ENCODE measurements around the gene PRRT1. TPM values are rescaled to one million over a fixed set of nuclear protein-coding genes. Genes with fewer than 3 reads are reported as not detected.
"Not testable (repeated sequence)": the region's sequence is repeated elsewhere in the genome, so short reads cannot be mapped to it uniquely, and the experiment has no call there.

The PRRT1 gene
- total RNA-seq (2014; rRNA removed; shearing (Covaris generic)), result 0.14 TPM in 1 of 2 replicates, not detected in the other

DNA sequence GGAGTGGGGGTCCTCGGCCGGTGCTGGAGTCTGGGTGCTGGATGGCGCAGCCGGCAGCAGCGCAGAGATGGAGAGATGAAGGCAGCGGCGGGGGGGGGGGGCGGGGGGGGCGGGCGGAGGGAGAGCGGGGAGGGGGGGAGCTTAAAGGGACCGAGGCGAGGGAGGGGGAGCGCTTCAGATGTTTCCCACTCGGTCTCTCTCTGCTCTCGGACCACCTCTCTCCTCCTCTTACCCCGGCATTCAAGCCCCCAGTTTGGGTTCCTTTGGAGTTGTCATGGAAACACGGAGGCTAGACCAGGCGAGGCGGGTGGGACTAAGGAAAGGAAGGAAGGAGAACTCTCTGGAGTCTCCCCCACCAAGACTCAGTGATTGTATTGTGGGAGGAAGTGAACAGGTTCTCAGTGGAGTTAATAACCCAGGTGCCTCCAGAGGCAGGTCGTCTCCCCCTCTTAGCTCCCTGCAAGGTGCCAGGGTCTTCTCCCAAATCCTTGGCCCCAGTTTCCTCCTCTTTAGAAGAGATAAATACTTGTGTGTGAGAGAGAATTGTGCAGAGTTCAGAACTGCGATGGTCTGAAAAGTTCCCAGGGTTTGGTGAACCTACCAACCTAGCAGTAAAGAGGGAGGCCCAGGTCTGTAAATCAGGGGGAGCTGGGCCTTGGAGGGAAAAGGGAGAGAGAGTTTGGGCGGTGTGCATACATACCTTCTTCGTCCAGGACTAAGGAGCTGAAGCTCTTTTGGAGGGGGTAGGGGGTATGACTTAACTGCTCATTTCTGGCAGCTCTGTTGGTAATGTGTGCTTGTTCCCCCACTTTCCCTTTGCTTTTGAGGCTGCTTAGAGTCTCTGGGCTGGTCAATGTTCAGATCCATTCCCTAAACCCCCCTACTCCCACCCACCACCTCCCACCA is at the start of gene PRRT1:
Gene PRRT1, minus strand, starts transcription at position 77 of the 906 bp plus-strand sequence. CDS start 112 bp downstream, outside the sequence.
- H3K27me3 ChIP-seq (ENCODE audit: control insufficient read depth, insufficient read depth, low read length), result peaks cover 48% of the 10 kb centered on the region
- peak within 1 kb of the TSS; percentile 80 for H3K4me3 ChIP-seq (ENCODE audit: insufficient read depth, low read depth, low read length)
- H3K36me3 ChIP-seq (replicated peaks; ENCODE audit: control insufficient read depth, insufficient read depth, low read length), result peaks cover 5% of the 10 kb centered on the region
- peak; percentile 69 for DNase-seq

DNA sequence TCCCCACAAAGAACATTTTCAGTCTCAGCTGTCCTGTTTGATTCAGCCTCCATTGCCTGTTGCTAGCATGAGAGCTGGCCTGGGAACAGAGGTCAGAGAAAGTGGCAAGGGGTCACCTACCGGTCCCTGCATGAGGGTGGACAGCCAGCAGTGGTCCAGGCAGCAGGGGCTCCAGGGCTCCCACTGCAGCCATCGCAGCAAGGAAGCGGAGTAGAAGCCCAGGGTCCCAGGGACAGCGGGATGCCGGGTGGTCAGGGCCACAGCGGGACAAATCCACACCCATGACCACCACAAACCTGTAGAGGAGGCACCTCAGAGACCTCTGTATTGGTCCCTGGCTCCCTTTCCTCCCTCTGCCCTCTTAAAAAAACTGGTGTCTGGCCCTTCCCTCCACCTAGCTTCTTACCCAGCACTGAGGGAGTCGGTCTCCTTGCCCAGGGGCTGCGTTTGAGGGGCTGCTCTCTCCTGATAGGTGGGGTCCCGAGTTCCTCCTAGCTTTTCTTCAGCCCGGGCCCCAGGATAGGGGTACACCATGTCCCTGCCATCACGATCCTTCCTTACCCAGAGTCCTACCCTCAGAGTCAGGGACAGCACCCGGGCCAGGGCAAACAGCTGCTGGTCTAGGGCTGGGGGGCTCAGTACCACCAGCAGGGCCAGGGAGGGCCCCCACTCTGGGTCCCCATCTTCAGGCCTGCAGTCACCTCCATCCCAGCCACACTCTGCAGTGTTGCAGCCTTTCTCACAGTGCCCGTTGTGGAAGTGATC is 49.2 kb upstream of the PRRT1 start:
- H3K27me3 ChIP-seq (ENCODE audit: control insufficient read depth, insufficient read depth, low read length), result peaks cover 2% of the 10 kb centered on the region; the same call in 1 of the 2 replicates
- H3K4me3 ChIP-seq (ENCODE audit: insufficient read depth, low read depth, low read length), result no peak overlapping the region
- H3K36me3 ChIP-seq (replicated peaks; ENCODE audit: control insufficient read depth, insufficient read depth, low read length), result no peaks in the 10 kb centered on the region
- DNase-seq, result no peak

DNA sequence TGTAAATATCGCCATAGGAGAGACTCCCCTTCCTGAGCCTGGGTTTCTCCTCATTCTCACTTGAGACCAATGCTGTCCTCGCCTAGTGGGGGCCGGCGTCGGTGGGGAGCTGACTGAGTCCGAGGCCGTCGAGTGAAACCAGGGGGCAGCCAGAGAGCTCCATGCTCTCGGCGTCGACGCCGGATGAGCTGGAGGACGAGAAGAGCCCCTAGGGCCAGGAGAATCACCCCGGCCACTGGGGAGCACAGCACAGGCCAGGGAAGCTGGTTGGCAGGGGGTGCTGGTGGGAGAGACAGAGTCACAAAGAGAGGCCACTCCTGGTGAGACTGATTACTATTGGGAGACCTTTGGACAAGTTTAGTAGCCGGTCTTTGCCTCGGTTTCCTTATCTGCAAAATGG is 47.1 kb upstream of the PRRT1 start:
- no peak overlapping the region for H3K4me3 ChIP-seq (ENCODE audit: insufficient read depth, low read depth, low read length)
- DNase-seq, result no peak
- H3K36me3 ChIP-seq (replicated peaks; ENCODE audit: control insufficient read depth, insufficient read depth, low read length), result no peaks in the 10 kb centered on the region
- H3K27me3 ChIP-seq (ENCODE audit: control insufficient read depth, insufficient read depth, low read length), result no peaks in the 10 kb centered on the region; the same call in 1 of the 2 replicates

DNA sequence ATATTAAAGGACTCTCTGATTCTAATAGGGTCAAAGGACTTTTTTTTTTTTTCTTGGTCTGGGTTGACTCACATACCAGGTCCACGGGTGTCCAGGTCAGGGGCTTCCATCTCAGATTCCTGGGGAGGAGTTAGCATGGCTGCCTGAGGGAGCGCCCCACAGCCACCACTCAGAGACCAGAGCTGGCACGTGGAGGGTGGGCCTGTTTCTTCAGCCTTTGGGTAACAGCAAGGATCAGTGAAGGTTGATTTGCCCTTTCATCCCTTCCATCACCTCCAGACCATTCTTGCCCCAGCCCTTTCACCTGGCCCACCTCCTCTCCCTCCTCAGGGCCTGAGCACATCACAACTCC is 46.6 kb upstream of the PRRT1 start:
- Histone ChIP-seq H3K4me3 (ENCODE audit: insufficient read depth, low read depth, low read length) (no peak overlapping the region), H3K27me3 (ENCODE audit: control insufficient read depth, insufficient read depth, low read length) (no peaks in the 10 kb centered on the region; the same call in 1 of the 2 replicates), H3K36me3 (replicated peaks; ENCODE audit: control insufficient read depth, insufficient read depth, low read length) (no peaks in the 10 kb centered on the region)
- DNase-seq, result no peak

DNA sequence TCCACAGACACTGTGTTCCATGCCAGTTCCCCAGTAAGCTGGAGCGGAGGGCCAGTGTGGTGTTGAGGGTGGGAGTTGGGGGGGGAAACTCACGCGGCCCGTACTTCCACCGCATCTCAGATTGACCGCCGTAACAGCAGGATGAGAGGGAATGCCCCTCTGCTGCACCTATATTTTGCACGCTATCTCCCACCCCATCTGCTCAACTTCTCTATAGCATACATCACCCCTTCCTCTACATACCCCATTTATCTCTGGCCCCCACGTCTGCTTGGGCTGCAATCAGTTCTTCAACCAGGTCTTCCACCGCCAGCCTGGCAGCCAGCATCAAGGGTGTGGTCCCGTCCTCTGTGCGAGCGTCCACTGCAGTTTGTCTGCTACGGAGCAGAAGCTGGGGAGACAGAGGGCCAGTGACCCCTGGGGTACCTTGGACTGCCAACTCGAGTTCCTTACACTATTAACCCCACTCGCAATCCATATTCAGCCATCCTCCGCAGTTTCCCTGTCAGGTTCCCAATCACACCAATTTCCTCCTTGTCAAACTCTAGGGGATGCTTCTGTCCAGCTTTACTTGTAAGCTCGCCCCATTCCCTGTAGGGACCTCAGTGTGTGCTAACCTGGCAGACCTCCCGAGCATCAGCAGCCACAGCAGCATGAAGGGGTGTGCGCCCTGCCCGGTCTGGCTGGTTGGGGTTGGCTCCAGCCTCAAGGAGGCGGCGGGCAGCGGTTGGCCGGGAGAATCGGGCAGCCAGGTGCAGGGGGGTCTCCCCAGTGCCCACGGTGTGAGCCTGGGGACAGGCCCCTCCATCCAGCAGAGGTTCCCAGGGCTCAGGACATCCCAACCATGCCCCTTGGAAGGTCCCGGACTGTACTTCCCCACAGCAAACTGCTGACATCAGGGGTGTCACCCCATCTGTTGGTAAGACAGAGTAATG is 45.2 kb upstream of the PRRT1 start:
- Histone ChIP-seq H3K27me3 (ENCODE audit: control insufficient read depth, insufficient read depth, low read length) (no peaks in the 10 kb centered on the region; the same call in 1 of the 2 replicates), H3K36me3 (replicated peaks; ENCODE audit: control insufficient read depth, insufficient read depth, low read length) (no peaks in the 10 kb centered on the region), H3K4me3 (ENCODE audit: insufficient read depth, low read depth, low read length) (peak overlapping the region; percentile 92)
- DNase-seq, result peak; percentile 56

DNA sequence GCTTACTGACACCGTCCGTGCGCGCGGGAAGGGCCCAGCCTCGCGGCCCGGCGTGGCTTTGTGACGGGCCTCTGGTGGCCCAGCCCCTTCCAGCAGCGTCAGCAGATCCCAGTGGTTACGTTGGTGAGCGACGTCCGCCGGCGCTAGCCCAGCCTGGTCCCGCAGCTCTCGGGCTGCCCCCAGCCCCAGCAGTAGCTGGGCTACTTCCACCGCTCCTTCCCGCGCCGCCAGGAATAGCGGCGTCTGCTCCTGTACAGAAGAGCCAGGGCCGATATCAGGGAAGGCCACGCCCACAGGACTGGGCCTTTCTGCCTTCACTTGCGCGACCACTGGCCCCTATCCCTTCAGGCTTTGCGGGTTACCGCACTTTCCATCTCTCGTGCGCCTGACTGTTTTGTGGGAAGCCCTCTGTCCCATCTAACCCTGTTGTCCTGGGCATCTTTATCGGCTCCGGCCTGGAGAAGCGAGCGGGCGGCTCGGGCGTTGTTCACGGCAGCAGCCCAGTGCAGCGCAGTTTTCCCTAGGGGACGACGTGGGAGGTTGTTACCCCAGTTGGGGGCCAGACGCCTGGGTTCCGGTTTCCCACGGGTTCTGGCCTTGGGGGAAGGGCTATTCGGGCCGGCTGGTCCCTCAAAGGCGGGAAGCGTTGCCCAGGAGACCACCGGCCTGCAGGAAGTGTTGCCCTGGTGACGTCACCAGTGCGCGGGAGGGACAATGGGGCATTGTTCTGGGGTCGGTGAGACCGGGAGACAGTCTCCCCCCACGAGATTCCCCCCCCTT is 44.4 kb upstream of the PRRT1 start:
- H3K27me3 ChIP-seq (ENCODE audit: control insufficient read depth, insufficient read depth, low read length), result no peaks in the 10 kb centered on the region
- H3K4me3 ChIP-seq (ENCODE audit: insufficient read depth, low read depth, low read length), result peak overlapping the region; percentile 92
- peak; percentile 90 for DNase-seq
- no peaks in the 10 kb centered on the region for H3K36me3 ChIP-seq (replicated peaks; ENCODE audit: control insufficient read depth, insufficient read depth, low read length)

DNA sequence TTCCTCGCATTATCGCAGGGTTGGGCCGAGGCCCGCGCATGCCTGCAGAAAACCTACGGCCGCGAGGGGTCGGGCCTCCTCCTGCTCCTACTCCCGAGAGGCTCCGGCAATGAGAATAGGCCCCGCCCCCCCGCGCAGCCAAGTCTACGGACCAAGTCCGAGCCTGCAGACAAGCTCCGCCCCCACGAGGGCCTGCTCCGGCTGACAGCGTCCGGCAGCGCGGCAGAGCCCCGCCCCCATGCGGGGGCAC is 43.8 kb upstream of the PRRT1 start:
- Histone ChIP-seq H3K36me3 (replicated peaks; ENCODE audit: control insufficient read depth, insufficient read depth, low read length) (no peaks in the 10 kb centered on the region), H3K4me3 (ENCODE audit: insufficient read depth, low read depth, low read length) (peak overlapping the region; percentile 92), H3K27me3 (ENCODE audit: control insufficient read depth, insufficient read depth, low read length) (no peaks in the 10 kb centered on the region)
- DNase-seq, result peak; percentile 98

DNA sequence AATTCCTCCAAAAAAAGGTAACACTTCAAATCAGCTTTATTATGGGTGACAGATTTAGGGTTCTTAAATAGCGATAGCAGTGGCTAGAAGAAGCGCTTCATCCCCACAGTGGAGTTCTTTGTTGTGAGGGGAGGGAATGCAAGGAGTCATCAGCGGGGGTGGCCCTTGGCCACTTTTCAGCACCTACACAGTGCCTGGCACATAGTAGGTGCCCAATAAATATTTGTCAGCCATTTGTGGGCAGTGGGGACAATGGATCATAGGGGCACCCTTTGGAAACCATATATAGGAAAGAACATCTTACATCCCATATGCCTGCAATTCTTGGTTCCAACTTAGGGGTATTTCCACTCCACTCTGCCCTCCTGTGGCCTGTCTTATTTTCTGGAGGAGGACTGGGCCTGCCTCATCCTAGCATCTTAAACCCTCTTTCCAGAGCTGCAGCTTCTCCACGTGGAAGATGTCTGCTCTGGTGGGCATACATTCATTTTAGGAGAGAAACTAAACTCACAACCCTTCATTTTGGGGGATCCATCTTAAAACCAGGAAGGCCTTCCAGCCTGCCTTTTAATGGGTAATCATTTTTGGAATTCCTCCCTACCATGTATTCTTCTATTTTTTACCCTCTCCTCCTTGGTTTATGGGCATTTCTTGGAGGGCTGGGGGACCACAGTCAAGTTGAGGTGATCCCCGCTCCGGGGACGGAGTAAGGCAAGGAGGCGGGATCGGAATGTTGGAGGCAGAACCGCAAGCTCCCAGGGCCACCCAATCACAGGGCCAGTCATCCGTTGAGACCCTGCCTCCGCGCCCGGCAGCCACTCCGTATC is 43.3 kb upstream of the PRRT1 start:
- Histone ChIP-seq H3K36me3 (replicated peaks; ENCODE audit: control insufficient read depth, insufficient read depth, low read length) (no peaks in the 10 kb centered on the region), H3K4me3 (ENCODE audit: insufficient read depth, low read depth, low read length) (peak overlapping the region; percentile 49), H3K27me3 (ENCODE audit: control insufficient read depth, insufficient read depth, low read length) (no peaks in the 10 kb centered on the region)
- DNase-seq, result no peak

DNA sequence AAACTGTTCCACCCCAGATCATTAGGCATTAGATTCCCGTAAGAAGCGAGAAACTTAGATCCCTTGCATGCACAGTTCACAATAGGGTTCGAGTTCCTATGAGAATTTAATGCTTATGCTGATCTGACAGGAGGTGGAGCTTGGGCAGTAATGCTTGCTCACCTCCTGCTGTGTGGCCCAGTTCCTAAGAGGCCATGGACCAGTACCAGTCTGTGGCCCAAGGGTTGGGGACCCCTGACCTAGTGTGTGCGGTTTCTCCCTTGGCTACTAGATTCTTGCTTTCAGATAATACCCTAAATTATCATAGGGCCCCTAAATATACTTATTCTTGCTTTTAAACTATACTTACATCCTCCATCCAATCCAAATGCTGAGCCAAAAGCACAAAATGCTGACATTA is 42.6 kb upstream of the PRRT1 start:
- DNase-seq, result no peak
- no peaks in the 10 kb centered on the region for H3K36me3 ChIP-seq (replicated peaks; ENCODE audit: control insufficient read depth, insufficient read depth, low read length)
- H3K27me3 ChIP-seq (ENCODE audit: control insufficient read depth, insufficient read depth, low read length), result no peaks in the 10 kb centered on the region
- H3K4me3 ChIP-seq (ENCODE audit: insufficient read depth, low read depth, low read length), result no peak overlapping the region

DNA sequence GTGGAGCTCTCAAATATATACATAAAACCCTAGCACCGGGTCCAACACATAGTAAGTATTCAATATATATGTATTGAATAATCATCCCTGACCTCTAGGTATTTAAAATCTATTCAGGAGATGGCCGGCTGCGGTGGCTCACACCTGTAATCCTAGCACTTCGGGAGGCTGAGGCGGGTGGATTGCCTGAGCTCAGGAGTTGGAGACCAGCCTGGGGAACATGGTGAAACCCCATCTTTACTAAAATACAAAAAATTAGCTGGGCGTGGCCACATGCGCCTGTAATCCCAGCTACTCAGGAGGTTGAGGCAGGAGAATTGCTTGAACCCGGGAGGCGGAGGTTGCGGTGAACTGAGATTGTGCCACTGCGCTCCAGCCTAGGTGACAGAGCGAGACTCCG is 41.4 kb upstream of the PRRT1 start:
- H3K4me3 ChIP-seq (ENCODE audit: insufficient read depth, low read depth, low read length), result peak overlapping the region; percentile 26; the same call in 1 of the 2 replicates
- not testable (repeated sequence) for H3K27me3 ChIP-seq (ENCODE audit: control insufficient read depth, insufficient read depth, low read length); H3K36me3 ChIP-seq (replicated peaks; ENCODE audit: control insufficient read depth, insufficient read depth, low read length); DNase-seq

DNA sequence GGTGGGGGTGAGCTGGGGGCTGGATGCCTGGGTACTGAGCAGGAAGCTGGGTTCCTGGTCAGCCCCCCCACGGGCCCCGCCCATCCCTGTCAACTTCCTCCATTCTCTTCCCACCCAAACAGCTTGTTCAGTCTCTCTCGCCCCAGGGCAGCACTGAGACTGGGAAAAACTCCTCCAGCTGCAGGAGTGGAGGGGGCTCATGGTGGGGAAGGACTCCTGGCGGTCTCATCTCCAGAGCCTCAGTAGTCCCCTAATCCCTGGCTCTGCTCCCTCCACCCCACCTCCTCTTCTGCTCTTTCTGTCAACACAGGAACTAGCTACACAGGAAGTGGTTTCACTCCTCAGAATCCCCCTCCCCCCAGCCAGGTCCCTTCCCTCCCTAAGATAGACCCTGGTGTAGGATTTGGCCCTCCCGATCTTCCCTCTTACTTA is 40.9 kb upstream of the PRRT1 start, which contains the start of gene GPSM3:
Gene GPSM3, minus strand, starts transcription at position 36 of the 432 bp plus-strand sequence. CDS start 130 bp downstream, outside the sequence.
- H3K36me3 ChIP-seq (replicated peaks; ENCODE audit: control insufficient read depth, insufficient read depth, low read length), result peaks cover 4% of the 10 kb centered on the region
- peak within 1 kb of the TSS; percentile 26 for H3K4me3 ChIP-seq (ENCODE audit: insufficient read depth, low read depth, low read length)
- peak; percentile 67 for DNase-seq
- H3K27me3 ChIP-seq (ENCODE audit: control insufficient read depth, insufficient read depth, low read length), result no peaks in the 10 kb centered on the region

DNA sequence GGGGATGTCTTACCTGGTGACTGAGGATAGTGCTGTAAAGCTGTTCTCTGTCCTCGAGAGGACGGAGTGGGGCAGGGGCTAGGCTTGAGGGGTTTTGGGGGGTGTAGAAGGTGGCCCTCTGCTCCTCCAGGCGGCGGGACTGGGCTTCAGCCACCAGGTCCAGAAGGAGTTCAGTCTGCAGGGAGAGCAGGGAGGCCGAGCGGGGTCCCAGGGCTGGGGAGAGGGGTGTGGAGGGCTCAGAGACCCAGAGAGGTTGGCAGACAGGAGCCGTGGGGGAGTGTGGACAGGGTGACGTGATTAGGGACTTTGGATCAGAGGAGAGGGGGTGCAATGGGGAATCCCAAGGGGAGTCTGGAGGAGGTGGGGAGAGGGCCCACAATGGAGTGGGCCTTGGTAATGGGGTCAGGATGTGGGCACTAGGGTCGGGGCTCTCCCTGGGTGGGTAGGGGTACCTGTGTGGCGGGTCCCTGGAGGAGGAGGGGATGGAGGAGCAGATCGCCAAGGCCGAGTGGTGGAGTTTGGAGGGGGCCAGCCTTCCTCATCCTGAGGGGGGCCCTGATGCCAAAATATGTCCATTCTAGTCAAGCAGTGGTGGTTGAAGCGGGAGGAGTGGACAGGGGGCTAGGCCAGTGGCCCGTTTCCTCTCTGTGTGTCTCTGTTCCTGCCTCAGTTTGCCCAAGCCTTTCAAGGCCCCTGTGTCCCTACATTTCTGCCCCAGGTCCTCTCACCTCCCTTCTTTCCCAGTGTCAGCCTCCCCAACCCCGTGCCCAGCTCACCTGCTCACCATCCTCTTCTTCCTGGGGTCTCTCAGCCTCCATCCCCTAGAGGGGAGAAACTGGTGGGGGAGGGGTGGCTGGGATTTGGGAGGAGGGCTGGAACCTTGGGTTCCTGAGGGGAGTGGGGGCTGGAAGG is 40.2 kb upstream of the PRRT1 start:
- DNase-seq, result no peak
- H3K36me3 ChIP-seq (replicated peaks; ENCODE audit: control insufficient read depth, insufficient read depth, low read length), result peaks cover 10% of the 10 kb centered on the region
- 0 out of 2 replicates have a peak overlapping the region, but pooled peaks have one; percentile 2 for H3K4me3 ChIP-seq (ENCODE audit: insufficient read depth, low read depth, low read length)
- no peaks in the 10 kb centered on the region for H3K27me3 ChIP-seq (ENCODE audit: control insufficient read depth, insufficient read depth, low read length)
